Endometrium (tissue), 2 donors: ENCODE data around the gene HID1.

Source experiments
- FAIRE-seq: peaks from 2 replicates; lab custom pipeline; 2012; peaks lifted over from hg19 to GRCh38; lab: Jason Lieb, UNC
- donor health status: control.
- donor health status: control.

The HID1 gene

GRCh38 chr17:74949455-74950115 lies 23.0 kb downstream of the HID1 start:
- FAIRE-seq = no peak

GRCh38 chr17:74947041-74947754 lies 25.4 kb downstream of the HID1 start:
- no peak for FAIRE-seq

- FAIRE-seq = no peak
Observed at GRCh38 chr17:74946641-74947040, 25.9 kb downstream of the HID1 start.

GRCh38 chr17:74945543-74945942 lies 27.0 kb downstream of the HID1 start:
- FAIRE-seq = no peak

GRCh38 chr17:74943808-74944522 lies 28.6 kb downstream of the HID1 start:
- FAIRE-seq = no peak

- no peak for FAIRE-seq
Observed at GRCh38 chr17:74941128-74941725, 31.3 kb downstream of the HID1 start.

GRCh38 chr17:74939534-74939933 lies 33.0 kb downstream of the HID1 start:
- no peak for FAIRE-seq

- FAIRE-seq = no peak
Observed at GRCh38 chr17:74938194-74938950, 34.2 kb downstream of the HID1 start.

- FAIRE-seq = no peak
Observed at GRCh38 chr17:74937064-74938051, 35.2 kb downstream of the HID1 start.

GRCh38 chr17:74936470-74936799 lies 36.1 kb downstream of the HID1 start:
- no peak for FAIRE-seq

- no peak for FAIRE-seq
Observed at GRCh38 chr17:74935585-74936469, 36.7 kb downstream of the HID1 start, which contains the start of gene OTOP3. Gene OTOP3, plus strand, starts transcription at chr17:74935898. Its CDS starts 24 bp downstream, at chr17:74935922.

- FAIRE-seq = no peak
Observed at GRCh38 chr17:74935048-74935447, 37.5 kb downstream of the HID1 start.

GRCh38 chr17:74930535-74931036 lies 42.0 kb downstream of the HID1 start:
- no peak for FAIRE-seq

GRCh38 chr17:74928786-74929185 lies 43.8 kb downstream of the HID1 start:
- FAIRE-seq = no peak

- FAIRE-seq = no peak
Observed at GRCh38 chr17:74925242-74925641, 47.3 kb downstream of the HID1 start.

GRCh38 chr17:74924250-74924948 lies 48.2 kb downstream of the HID1 start, which contains the start of gene OTOP2:
Gene OTOP2, plus strand, starts transcription at chr17:74924273. Its CDS starts 360 bp downstream, at chr17:74924633.
- FAIRE-seq = no peak

GRCh38 chr17:74923538-74924249 lies 48.9 kb downstream of the HID1 start:
- FAIRE-seq = no peak
